Muscle layer of colon (tissue), 2 donors: ENCODE results near the gene ACTN1.

Source experiments
- H3K27ac ChIP-seq: one replicate; pipeline ENCODE4 v1.7.0; 2013; ENCODE audit warnings: low read depth, mild to moderate bottlenecking, low read length, moderate library complexity
- H3K27me3 ChIP-seq, 2 donors: one replicate each; pipeline ENCODE4 v1.7.0; 2013; ENCODE audit warnings: low read length in 2 of 2, mild to moderate bottlenecking in 2 of 2; ENCODE audit not compliant: insufficient read depth in 2 of 2, control insufficient read depth in 1 of 2
- H3K36me3 ChIP-seq: one replicate; pipeline ENCODE4 v1.7.0; 2013; ENCODE audit warnings: mild to moderate bottlenecking, low read length; ENCODE audit not compliant: insufficient read depth
- H3K4me1 ChIP-seq: one replicate; pipeline ENCODE4 v1.7.0; 2013; ENCODE audit warnings: mild to moderate bottlenecking, low read length; ENCODE audit not compliant: insufficient read depth
- H3K4me3 ChIP-seq, 2 donors: one replicate each; pipeline ENCODE4 v1.7.0; 2013; ENCODE audit warnings: low read length in 2 of 2, low read depth in 1 of 2, mild to moderate bottlenecking in 1 of 2, moderate library complexity in 1 of 2
- H3K9ac ChIP-seq: one replicate; pipeline ENCODE4 v1.7.0; 2013; ENCODE audit warnings: low read length
- H3K9me3 ChIP-seq: one replicate; pipeline ENCODE4 v1.7.0; 2013; ENCODE audit warnings: mild to moderate bottlenecking, low read length
- donor health status: abdominal sarcoma.
- donor health status: Adenocarcinoma of cecum.

ACTN1 gene

GRCh38 chr14:68984686-68985085 is 5.6 kb upstream of the ACTN1 start:
- Histone ChIP-seq H3K27ac (no peak overlapping the region), H3K36me3 (no peaks in the 10 kb centered on the region), H3K9me3 (no peaks in the 10 kb centered on the region), H3K4me3 (no peak overlapping the region), H3K4me1 (peaks cover 31% of the 10 kb centered on the region), H3K9ac (no peak overlapping the region), H3K27me3 (no peaks in the 10 kb centered on the region)

DNA sequence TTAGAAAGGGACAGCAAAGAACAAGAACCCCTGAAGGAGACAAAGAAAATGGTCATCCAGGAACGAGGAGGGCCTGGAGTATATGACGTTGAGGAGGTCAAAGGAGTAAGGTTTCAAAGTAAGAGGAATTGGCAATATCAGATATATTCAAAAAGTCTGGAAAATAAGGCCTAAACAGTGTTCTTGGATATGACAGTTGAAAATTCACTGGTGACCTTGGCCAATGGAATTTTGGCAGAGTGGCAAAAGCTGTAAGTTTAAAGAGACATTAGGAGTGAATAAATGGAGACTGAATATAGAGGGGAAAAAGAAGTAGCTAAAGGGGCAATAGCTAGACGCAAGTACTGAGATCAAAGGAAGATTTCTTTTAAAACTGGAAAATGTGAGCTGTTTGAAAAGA is 4.1 kb upstream of the ACTN1 start:
- Histone ChIP-seq H3K9ac (no peak overlapping the region), H3K27ac (no peak overlapping the region), H3K9me3 (no peaks in the 10 kb centered on the region), H3K4me3 (no peak overlapping the region), H3K27me3 (no peaks in the 10 kb centered on the region), H3K4me1 (peaks cover 31% of the 10 kb centered on the region), H3K36me3 (no peaks in the 10 kb centered on the region)

- H3K27me3 ChIP-seq, result no peaks in the 10 kb centered on the region
- H3K9ac ChIP-seq, result no peak overlapping the region
- no peaks in the 10 kb centered on the region for H3K36me3 ChIP-seq
- no peak overlapping the region for H3K27ac ChIP-seq
- H3K9me3 ChIP-seq, result no peaks in the 10 kb centered on the region
- H3K4me1 ChIP-seq, result peaks cover 31% of the 10 kb centered on the region
- no peak overlapping the region for H3K4me3 ChIP-seq
These were observed 3.5 kb upstream of the ACTN1 start for GRCh38 chr14:68982581-68982980.

- Histone ChIP-seq H3K27ac (peak overlapping the region; percentile 90), H3K4me1 (peaks cover 35% of the 10 kb centered on the region), H3K9ac (no peak overlapping the region), H3K9me3 (no peaks in the 10 kb centered on the region), H3K36me3 (no peaks in the 10 kb centered on the region), H3K27me3 (no peaks in the 10 kb centered on the region), H3K4me3 (no peak overlapping the region)
These were observed 2.5 kb upstream of the ACTN1 start for GRCh38 chr14:68981539-68981976.

- H3K27me3 ChIP-seq, result no peaks in the 10 kb centered on the region
- no peak overlapping the region for H3K4me3 ChIP-seq
- no peaks in the 10 kb centered on the region for H3K9me3 ChIP-seq
- H3K36me3 ChIP-seq, result no peaks in the 10 kb centered on the region
- H3K27ac ChIP-seq, result peak overlapping the region; percentile 90
- no peak overlapping the region for H3K9ac ChIP-seq
- H3K4me1 ChIP-seq, result peaks cover 38% of the 10 kb centered on the region
These were observed 2.0 kb upstream of the ACTN1 start for GRCh38 chr14:68981139-68981538.

DNA sequence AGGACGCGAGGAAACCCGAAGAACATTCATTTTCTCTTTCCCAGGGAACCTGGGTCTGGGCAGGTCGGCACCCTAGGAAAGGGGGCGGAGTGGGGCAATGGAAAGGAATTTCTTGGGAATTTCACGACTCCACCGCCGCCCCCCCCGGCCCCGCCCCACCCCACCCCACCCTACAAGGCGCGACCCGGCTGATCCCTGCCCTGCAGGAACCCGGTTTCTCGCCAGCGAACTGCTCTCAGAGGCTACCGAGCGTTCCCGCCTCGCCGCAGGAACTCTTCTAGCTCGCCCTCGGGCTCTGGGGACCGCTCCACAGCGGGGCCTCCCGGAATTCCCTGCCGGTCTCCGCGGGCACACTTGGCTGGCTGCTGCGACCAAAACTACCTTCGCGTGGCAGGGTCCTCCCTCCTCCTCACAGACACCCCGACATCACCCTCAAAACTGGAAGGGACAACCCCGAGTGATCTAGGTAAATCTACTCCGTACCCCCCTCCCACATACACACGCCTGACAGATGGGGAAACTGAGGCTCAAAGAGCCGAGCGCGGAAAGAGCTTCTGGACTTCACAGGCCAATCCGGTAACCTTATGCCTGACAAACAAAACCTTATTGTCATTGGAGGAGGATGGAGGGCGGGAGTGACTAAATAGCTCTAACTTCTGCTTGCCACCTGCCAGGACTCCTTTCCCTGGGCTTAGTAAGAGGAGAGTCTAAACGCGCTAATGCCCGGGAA is 785 bp upstream of the ACTN1 start:
- Histone ChIP-seq H3K9ac (peak overlapping the region; percentile 87), H3K27me3 (no peaks in the 10 kb centered on the region), H3K27ac (peak overlapping the region; percentile 90), H3K36me3 (peaks cover 6% of the 10 kb centered on the region), H3K4me1 (peaks cover 50% of the 10 kb centered on the region), H3K9me3 (no peaks in the 10 kb centered on the region), H3K4me3 (peak overlapping the region; percentile 34 to 58)

GRCh38 chr14:68978172-68978911 is 760 bp downstream of the ACTN1 start:
- peaks cover 62% of the 10 kb centered on the region for H3K4me1 ChIP-seq
- H3K27ac ChIP-seq, result peak overlapping the region; percentile 94
- peak overlapping the region; percentile 91 for H3K9ac ChIP-seq
- peak overlapping the region; percentile 85 to 90 for H3K4me3 ChIP-seq
- peaks cover 18% of the 10 kb centered on the region for H3K36me3 ChIP-seq
- H3K27me3 ChIP-seq, result no peaks in the 10 kb centered on the region
- H3K9me3 ChIP-seq, result no peaks in the 10 kb centered on the region

DNA sequence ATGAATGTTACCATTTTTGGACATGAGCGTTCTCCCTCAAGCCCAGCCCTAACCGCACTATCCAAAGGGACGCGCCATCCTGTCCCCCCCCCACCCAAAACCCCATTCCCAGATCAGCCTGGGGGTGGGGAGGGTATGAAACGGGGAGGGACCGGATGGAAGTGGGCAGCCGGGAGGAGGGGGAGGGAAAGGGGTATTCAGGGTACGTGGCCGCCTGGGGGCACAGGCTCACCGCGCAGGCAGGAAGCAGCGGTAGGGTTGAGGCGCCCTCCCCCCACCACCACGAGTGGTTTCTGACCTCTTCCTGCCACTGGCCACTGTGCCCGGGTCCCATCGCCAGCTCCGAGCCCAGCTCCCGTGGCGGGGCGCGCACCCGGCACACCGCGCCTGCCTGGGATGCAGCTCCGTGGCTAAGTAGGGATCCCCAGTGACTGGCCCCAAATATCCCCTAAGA is 1.4 kb downstream of the ACTN1 start:
- no peaks in the 10 kb centered on the region for H3K27me3 ChIP-seq
- peaks cover 24% of the 10 kb centered on the region for H3K36me3 ChIP-seq
- H3K27ac ChIP-seq, result peak overlapping the region; percentile 94
- peaks cover 62% of the 10 kb centered on the region for H3K4me1 ChIP-seq
- peak overlapping the region; percentile 85 to 90 for H3K4me3 ChIP-seq
- peak overlapping the region; percentile 91 for H3K9ac ChIP-seq
- H3K9me3 ChIP-seq, result no peaks in the 10 kb centered on the region

DNA sequence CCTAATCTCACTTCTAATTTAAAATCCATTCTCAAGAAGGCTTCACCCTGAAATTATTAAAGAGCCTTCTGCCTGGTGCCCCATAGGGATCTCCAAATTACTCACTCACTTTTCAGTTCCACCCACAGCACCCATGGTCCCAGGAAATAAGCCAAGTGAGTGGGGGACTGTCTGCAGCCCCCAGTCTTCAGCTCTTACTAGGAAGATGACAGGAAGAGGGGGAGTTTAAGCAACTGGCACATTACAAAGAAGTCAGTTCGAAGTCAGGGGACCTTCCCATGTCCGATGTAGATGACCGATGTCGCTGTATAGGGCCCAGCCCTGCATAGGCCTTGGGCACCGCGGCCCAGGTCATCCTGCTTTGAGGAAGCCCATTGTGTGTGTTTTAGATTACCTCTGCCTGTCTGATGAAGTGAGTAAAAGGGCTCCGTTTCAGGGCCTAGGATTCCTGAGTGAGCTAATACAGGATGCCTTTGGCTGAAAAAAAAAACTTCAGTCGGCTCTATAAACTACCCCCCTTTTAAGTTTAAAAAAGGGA is 1.9 kb downstream of the ACTN1 start:
- Histone ChIP-seq H3K4me1 (peaks cover 64% of the 10 kb centered on the region), H3K36me3 (peaks cover 27% of the 10 kb centered on the region), H3K27me3 (no peaks in the 10 kb centered on the region), H3K27ac (peak overlapping the region; percentile 94), H3K9me3 (no peaks in the 10 kb centered on the region), H3K4me3 (peak overlapping the region in 1 of 2 donors; percentile 85), H3K9ac (peak overlapping the region; percentile 91)

GRCh38 chr14:68976160-68977067 is 2.7 kb downstream of the ACTN1 start:
- Histone ChIP-seq H3K4me1 (peaks cover 65% of the 10 kb centered on the region), H3K27me3 (no peaks in the 10 kb centered on the region), H3K9me3 (no peaks in the 10 kb centered on the region), H3K27ac (peak overlapping the region; percentile 94), H3K9ac (peak overlapping the region; percentile 91), H3K36me3 (peaks cover 33% of the 10 kb centered on the region), H3K4me3 (peak overlapping the region; percentile 2 to 85)

DNA sequence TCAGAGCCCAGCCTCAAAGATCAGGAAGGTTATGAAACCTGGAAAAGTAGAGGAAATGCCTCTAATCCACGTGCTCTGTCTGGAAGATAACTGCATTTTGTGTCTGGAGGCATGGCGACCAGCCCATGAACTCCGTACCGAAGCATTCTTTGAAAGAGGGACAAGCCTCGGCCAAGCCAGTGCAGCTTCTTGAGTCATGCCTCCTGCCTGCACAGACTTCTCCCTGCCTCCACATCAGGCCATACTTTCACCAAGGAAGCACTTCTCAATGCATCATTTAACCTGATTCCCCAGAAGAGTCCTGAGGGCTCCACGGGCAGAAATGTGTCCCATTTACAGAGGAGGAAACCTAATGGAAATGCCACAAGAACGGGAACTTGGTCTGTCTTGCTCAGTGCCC is 3.4 kb downstream of the ACTN1 start:
- H3K36me3 ChIP-seq, result peaks cover 40% of the 10 kb centered on the region
- H3K27ac ChIP-seq, result peak overlapping the region; percentile 94
- H3K9me3 ChIP-seq, result no peaks in the 10 kb centered on the region
- peaks cover 68% of the 10 kb centered on the region for H3K4me1 ChIP-seq
- peak overlapping the region; percentile 11 to 85 for H3K4me3 ChIP-seq
- H3K9ac ChIP-seq, result peak overlapping the region; percentile 91
- H3K27me3 ChIP-seq, result no peaks in the 10 kb centered on the region
